Psoas muscle (tissue), 8 donors: ENCODE data around the gene MFAP3L. TPM values are rescaled to one million over a fixed set of nuclear protein-coding genes. Genes with fewer than 3 reads are reported as not detected.

Experiments
- ATAC-seq, 4 donors: fragments of 200-7000 bp; cut with Tn5 transposase; one replicate each; pipeline ENCODE4 v1.9.1; 2020; ENCODE audit warnings: moderate library complexity in 3 of 4, mild to moderate bottlenecking in 2 of 4
- DNase-seq, 2 donors: peaks; one replicate each; pipeline ENCODE4 v3.0.0-alpha.2; 2020
- H3K27ac ChIP-seq: fragments of 200-600 bp; one replicate; pipeline ENCODE4 v1.8.0; 2022
- H3K27me3 ChIP-seq, 3 donors: fragments of 200-600 bp in 1 of 3; one replicate each; pipeline versions ENCODE4 v1.6.1 to v1.8.0; 2013 to 2022; ENCODE audit warnings: low read length in 2 of 3, mild to moderate bottlenecking in 2 of 3, moderate library complexity in 1 of 3; ENCODE audit not compliant: insufficient read depth in 3 of 3
- H3K36me3 ChIP-seq, 2 donors: fragments of 200-600 bp in 1 of 2; one replicate each; pipeline versions ENCODE4 v1.6.1 to v1.8.0; 2013 to 2022; ENCODE audit warnings: low read depth in 1 of 2, mild to moderate bottlenecking in 1 of 2, moderate library complexity in 1 of 2; ENCODE audit not compliant: insufficient read depth in 1 of 2
- H3K4me1 ChIP-seq: fragments of 200-600 bp; one replicate; pipeline ENCODE4 v1.8.0; 2022
- H3K4me3 ChIP-seq: fragments of 200-600 bp; one replicate; pipeline ENCODE4 v1.8.0; 2022; ENCODE audit warnings: mild to moderate bottlenecking
- H3K9me3 ChIP-seq: fragments of 200-600 bp; one replicate; pipeline ENCODE4 v1.8.0; 2022
- CTCF ChIP-seq: fragments of 200-600 bp; IDR thresholded peaks from one replicate; pipeline ENCODE4 v1.8.0; 2022; ENCODE audit warnings: antibody characterized with exemption
- WGBS, 3 donors: extraction: QIAGEN DNeasy Blood & Tissue Kit; methylation state at CpG; one replicate each; pipeline versions ENCODE4 v1.1.6 to v1.1.7; 2013; 5-methylcytosine and 5-hydroxymethylcytosine counted together
- intact Hi-C, 2 donors: fragments of 100-400 bp; cut with DNase I; formaldehyde crosslinking; loops; one replicate each; pipeline versions ENCODE4 v1.11.0 to v1.14.2; 2022
- polyA plus RNA-seq, 3 donors: library from polyadenylated mRNA; stranded (reverse); fragments of 200-250 nt; gene quantifications; one replicate each; pipeline ENCODE4 v1.2.3, GENCODE V29; 2013
- total RNA-seq, 4 donors: library from RNA; stranded (reverse); fragmentation: NEBNext Ultra II Directional in 2 of 4; extraction: Animal tissue kit (Norgen Biotek cat#: 25700) in 2 of 4; gene quantifications; one replicate each; pipeline versions ENCODE4 v1.2.1 to v1.2.4, GENCODE V29; 2021 to 2023
- donor health status: healthy with polysubstance abuse.
- donor health status: DM: no; HTN: no; CAD: no; lungs with moderate emphysema.
- donor health status: Bipolar disorder and iron deficiency.
- donor health status: healthy.
- donor health status: DM: yes; HTN: yes; CAD: no.
- donor health status: DM: no; HTN: no; CAD: no.
- donor health status: DM: no; HTN: no; CAD: no.
- donor health status: DM: yes; HTN: yes; CAD: no.

Gene MFAP3L
- total and polyA plus RNA-seq, 7 donors: 1.8 to 20.1 (median 2.5) TPM

- 82 to 92% (median 91%) methylated on average over 5 of the region's 5 CpGs for WGBS, 3 donors
- Histone ChIP-seq H3K27ac (no peak overlapping the region), H3K4me3 (no peak overlapping the region), H3K9me3 (no peaks in the 10 kb centered on the region), H3K27me3 (no peaks in the 10 kb centered on the region), H3K36me3 (no peaks in the 10 kb centered on the region), H3K4me1 (no peaks in the 10 kb centered on the region)
- intact Hi-C loops: no loop called here
- ATAC-seq (no peak), DNase-seq (no peak)
- no peak for TF ChIP-seq CTCF
These were observed 85.1 kb downstream of the MFAP3L start for GRCh38 chr4:169941141-169941540.

- intact Hi-C loops: no loop called here
- Histone ChIP-seq H3K9me3 (no peaks in the 10 kb centered on the region), H3K27me3 (no peaks in the 10 kb centered on the region), H3K36me3 (no peaks in the 10 kb centered on the region), H3K27ac (no peak overlapping the region), H3K4me1 (no peaks in the 10 kb centered on the region), H3K4me3 (no peak overlapping the region)
- no peak for TF ChIP-seq CTCF
- no peak for ATAC-seq
- no peak for DNase-seq
- 64 to 69% (median 65%) methylated on average over 8 of the region's 8 CpGs for WGBS, 3 donors
These were observed 85.7 kb downstream of the MFAP3L start for GRCh38 chr4:169940460-169940859.

Other genes with a start within 250 kb of the MFAP3L start
- 1 to 10 TPM in 3 of 4 donors, under 1 TPM in 1; 0.58 to 1.6 (median 1.3) TPM for gene AADAT, start 63.6 kb upstream of the MFAP3L start, total RNA-seq
- gene AADAT, start 63.6 kb upstream of the MFAP3L start, polyA plus RNA-seq: 1 to 10 TPM in 1 of 3 donors, under 1 TPM in 2; 0.92 to 1.1 (median 0.96) TPM